Measurements from ENCODE around the gene PAX5.

The PAX5 gene

DNA sequence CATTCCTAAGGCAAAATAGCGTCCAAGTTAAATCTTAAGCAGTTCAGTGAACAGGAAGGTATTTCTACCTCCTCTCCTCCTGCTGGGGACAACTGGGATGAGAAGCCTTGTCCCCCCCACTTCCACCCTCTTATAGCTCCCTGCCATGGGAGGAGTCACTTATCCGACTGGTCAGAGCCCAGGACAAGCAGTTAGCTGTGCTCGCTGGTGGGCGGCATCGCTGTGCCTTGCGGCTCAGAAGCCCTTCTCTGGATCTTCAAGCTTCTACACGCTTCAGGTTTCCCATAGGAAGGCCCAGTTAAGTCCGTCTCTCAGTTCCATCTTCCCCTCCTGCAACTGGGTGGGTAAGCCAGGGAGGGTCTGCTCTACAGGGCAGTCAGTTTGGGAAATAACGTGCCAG, 77.2 kb downstream of the PAX5 start:
- no peak for DNase-seq

DNA sequence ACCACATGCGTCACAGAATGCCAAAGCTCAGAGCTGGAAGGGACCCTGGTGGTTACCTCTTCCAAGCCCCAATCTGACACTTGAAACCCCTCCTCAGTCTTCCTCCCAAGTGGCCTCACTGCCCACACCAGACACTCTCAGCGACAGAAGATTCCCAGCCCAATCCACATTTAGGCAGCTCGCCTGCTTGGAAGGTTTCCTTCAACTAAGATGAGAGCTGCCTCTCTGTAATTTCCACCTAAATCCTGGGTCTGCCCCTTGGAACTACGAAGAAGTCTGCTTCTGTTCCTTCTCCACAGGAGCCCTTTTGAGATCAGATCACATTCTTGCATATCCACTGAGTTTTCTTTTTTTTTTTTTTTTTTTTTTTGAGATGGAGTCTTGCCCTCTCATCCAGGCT, 83.7 kb downstream of the PAX5 start:
- no peak for DNase-seq

DNA sequence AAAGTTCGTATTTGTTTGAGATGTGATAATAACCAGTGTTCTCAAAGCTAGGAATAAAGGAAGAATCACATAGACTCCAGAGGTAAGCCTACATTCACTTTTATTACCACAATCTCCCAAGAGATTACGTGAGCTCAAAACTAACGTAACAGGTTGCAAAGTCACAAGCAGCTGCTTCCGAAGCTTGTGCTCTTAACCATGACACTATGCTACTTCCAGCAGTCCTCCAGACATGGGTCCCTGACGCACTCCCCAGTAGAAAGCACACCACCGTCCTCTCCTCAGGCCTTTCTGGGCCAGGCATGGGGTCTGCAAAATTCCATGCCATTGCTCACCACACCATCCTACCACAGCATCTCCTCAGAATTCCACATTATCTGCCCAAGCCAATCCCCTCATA, 84.6 kb downstream of the PAX5 start:
- no peak for DNase-seq

DNA sequence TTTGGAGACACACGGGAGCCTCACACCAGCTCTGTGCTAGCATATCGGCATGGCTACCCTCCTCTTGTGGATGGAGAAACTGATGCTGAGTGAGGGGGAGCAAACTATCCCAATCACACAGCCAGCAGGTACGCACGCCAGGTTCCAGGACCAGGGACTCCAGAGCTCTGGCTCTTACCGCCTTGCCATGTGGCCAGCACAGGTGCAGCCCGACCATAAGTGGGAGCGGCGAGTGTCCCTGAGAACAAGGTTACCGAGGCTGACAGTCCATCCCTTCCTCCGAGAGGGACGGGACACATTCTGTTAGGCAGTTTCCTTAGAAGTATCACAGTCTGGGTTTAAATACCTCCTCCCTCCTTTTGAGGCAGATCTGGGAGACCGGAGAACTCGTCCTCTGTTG, 86.0 kb downstream of the PAX5 start:
- DNase-seq, result no peak

DNA sequence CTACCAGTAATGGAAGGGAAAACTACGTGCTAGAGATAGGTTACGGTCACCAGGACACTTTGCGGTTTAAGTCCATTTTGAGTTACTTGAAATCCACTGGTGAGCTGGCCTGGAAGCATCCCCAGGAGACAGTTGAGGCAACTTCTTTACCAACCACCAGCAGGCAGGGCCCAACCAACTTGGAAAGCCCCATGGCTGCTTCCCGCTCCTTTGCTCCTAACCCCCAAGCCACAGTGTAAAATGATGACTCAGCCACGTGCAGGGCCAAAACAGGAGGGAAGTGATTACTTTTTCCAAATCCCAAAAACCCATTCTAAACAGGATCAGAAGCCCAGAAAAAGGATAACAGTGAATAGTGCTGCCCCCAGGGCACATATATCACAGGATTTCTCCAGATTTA, 87.4 kb downstream of the PAX5 start:
- no peak for DNase-seq

DNA sequence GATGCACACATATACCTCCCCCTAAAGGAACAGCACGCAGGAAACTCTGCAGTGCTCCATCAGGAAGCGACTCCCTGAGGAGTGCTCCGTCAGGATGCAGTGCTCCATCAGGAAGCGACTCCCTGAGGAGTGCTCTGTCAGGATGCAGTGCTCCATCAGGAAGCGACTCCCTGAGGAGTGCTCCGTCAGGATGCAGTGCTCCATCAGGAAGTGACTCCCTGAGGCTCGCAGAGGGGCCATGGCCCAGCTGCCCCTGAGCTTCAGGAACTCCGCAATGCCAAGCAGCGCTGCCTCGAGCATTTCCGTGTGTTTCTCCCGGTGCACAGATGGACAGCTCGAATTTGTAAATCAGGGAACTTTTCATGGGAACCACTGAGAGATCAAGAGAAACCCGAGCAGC, 88.1 kb downstream of the PAX5 start:
- no peak for DNase-seq

DNA sequence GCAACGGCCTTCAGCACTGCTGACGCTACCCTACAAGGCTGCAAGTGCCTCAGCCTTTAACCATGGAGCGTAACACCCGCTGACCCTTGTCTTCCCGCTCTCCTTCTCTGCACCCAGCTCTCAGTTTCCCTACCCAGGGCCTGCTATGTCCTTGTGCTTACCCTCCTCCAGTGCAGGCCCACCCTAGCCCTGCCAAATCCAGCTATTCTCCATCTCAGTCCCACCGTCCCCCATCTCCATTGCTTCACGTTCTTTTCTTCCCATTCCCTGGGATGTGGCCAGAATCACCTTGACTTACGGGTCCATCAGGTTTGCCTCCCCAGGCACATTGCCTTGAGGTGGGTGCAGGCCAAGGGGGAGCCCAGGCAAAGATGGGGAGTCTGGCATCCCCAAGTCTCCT, 91.2 kb downstream of the PAX5 start:
- no peak for DNase-seq

DNA sequence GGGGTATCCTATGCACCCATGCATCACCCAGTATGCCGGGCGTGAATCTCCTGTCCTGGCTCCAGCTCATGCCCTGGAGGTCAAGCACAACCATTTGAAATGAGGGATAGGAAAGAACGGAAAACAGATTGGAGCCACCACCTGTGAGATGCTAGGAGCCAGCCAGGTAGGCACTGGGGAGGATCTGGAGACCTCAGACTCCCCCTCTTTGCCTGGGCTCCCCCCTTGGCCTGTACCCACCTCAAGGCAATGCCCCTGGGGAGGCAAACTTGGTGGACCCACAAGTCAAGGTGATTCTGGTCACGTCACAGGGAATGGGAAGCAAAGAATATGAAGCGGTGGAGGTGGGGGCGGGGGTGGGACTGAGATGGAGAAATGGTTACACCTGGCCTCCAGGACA, 92.6 kb downstream of the PAX5 start:
- DNase-seq, result no peak

DNA sequence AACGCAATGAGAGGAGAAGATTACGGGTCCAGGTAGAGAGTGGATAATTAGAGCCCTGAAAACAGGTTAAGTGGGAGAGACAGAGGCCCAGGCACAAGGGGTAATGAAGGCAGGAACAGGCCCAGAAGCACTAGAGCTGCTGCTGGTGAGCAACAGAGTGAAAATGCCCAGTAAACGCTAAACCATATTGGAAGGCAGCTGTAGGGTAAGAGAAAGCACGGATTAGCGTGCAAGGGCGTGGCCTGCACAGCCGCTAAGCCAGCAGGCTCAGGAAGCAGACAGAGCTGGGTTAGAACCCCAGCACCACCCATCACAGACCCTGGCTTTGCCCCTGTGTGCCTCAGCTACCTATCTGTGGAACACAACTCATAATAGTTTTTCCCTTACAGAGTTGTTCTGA, 93.2 kb downstream of the PAX5 start:
- no peak for DNase-seq

DNA sequence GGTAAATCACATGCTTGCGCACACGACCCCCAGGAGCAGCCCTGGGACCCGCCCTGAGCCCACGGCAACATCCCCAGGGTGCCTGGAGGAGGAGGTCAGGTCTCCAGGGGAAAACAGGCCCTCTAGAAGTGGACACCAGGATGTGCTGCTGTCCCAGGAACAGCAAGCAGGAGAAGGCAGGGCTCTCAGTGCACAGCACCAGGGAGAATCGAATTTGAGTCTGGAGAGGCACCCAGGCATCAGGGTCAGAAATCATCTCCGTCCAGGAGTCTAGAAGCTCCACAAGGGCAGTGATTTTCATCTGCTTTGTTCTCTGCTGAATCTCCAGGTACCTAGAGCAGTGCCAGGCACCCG, 93.6 kb downstream of the PAX5 start:
- no peak for DNase-seq

DNA sequence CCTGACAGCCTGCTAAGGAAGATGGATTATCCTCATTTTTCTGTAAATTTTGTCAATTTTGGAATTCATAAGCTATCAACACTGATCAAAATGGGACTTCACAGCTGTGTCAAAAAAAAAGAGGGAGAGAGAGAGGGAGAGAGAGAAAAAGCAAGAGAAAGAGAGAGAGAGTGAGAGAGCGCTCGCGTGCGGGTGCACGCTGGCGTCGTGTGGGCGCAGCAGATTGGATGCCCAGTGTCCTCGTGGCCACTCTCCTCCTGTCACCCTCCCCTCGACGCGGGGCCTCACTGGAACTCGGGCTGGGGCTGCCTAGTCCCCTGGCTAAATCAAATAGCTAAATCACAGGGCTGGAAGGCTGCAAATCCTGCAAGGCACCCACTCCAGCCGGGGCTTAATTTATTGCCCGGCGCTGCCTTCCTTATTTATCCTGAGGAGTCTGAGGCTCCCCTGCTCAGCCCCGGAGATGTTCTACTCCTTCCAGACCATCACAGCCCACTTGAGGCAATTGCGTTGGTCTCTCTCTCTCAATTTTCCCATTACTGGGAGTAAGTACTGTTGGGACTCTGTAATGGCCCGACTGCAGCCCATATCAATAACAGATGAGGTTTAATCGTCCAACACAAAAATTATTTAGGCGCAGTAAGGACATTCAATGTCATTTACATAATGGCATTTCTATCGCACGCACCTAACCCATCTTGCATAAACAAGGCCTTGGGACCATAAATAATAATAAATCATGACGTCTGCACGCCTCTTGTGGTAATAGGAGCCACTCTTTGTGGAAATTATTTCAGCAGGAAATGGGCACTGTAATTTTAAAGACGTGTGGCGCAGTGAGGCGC, 94.2 kb downstream of the PAX5 start:
- no peak for DNase-seq

DNA sequence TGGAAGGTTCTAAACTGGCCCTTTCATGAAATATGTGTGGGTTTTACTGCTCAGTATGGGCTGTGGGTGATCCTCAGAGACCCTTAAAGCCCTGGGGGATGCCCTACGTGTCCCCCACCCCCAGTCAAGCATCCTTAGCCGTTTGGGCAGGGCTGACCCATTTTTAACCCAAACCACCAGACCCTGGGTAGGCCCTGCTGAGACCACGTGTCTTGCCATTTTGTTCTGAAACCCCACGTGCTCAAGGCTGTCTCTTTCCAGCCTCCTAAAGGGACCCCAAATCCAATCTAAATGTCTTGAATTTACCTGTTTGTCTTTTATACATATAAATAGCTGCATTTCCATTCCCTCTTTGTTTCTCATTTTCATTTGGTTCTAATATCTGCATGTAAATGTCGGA, 94.9 kb downstream of the PAX5 start:
- DNase-seq, result no peak

DNA sequence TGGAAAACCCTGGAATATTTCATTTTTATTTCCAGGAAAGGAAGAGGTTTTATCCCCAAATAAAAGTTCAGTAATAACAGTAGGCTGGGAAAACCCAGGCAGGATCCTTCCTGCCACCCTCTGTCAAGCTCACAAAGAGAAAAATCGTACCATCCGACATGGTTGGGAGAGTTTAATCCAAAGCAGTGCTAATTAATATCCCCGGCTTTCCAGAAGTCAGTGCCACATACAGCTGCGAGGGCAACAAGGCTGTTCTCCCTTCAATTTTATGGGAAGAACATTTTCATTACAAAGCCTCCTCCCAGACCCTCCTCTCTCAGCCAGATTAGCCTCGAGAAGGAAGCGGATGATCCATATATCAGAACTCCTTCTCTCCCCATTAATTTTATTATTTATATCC, 95.5 kb downstream of the PAX5 start:
- DNase-seq, result no peak

DNA sequence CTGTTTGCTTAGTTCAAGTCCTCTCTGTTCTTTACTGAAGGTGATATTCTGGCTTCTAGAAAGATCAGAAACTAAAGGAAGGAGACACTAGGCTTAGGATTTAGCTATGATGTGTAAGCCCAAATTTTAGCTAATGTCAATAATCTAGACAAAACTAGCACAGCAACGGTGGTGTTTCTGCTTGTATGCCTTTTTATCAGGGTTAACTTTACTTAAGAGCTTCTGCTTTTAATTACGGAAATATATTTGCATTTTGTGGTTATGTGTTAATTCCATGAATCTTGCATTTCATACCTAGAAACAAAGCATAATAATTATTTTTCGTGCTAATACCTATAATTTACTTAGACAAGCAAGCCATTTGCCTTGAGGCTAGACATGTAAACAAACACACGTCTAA, 96.1 kb downstream of the PAX5 start:
- DNase-seq, result no peak

DNA sequence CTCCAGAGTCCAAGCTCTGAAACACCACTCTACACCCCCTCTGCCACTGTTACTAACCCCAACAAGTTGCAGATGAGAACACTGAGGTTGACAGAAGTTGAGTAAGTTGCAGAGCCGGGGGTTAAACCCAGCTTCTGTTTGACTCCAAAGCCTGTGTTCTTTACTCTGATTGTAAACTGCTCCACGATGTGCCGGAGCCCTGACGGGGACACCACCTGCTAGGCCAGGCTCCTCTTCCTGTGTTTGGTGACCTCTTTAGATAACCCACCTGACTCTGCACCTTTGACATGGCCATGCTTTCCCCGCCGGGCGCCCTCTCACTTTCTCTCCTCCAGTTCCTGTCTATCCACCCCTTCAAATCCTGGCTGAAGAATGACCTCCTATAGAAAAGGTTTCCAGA, 96.7 kb downstream of the PAX5 start:
- no peak for DNase-seq

DNA sequence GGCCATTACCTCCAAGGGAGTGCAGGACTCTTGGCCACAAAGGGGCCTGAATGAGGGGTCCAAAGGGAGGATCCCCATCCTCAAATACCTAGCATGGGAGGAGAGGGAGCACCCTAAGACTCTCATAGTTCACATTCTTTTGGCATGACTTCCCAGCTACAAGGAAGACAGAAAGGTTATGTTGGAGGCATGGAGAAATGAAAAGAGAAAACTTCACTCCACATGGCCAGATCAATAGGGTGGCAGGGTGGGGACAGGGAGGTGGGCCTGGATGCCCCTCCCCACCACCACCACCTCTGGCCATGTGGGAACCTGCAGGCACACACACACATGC, 97.6 kb downstream of the PAX5 start:
- no peak for DNase-seq

DNA sequence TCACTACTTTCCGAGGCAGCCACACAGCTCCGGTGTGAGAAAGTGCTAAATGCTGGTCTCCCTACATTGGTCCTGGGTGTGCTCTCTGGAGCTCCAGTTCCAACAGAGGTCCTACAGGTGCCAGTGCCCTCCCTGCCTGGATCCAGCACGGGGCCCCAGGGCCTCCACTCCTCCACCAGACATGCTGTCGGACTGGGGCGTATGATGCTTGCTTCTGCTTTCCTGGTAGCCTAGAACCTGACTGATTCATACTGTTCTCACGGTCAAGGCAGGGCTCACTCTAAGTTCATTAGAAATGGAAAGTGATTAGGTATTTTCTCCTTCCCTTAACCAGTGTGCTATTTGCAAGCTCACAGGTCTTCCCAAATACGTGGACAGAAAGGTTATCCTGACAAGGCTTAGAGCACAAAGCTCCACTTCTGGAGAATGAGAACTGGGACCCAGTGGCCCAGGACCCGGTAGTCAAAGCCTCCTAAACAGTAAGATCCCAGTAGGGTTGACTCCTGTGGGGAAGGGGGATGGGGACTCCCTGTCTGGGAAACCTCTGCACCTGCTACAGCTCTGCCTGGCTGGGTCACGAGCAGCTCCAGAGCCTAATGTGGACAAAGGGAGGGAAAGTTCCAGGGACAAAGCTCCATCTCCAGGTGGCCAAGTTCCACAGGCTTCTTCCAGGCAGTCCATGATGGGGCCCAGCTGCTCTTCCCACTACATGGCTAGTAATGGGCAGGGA, 98.1 kb downstream of the PAX5 start:
- DNase-seq, result no peak

DNA sequence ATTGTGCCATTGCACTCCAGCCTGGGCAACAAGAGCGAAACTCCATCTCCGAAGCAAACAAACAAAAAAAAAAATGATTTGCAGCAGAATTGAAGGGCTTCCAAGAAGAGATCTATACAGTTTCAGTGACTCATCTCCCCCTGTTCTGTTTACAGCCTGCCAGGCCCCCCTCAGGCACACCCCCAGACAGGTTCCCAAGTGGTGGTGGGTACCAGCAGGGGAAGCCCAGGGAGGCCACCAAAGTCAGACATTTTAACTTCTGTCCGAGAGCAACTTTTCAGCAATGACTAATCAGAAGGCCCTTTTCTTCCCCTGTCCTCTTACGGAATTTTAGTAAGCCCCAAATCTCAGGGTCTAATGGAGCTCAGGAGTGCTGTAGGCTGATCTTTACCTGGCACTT, 98.7 kb downstream of the PAX5 start:
- no peak for DNase-seq

DNA sequence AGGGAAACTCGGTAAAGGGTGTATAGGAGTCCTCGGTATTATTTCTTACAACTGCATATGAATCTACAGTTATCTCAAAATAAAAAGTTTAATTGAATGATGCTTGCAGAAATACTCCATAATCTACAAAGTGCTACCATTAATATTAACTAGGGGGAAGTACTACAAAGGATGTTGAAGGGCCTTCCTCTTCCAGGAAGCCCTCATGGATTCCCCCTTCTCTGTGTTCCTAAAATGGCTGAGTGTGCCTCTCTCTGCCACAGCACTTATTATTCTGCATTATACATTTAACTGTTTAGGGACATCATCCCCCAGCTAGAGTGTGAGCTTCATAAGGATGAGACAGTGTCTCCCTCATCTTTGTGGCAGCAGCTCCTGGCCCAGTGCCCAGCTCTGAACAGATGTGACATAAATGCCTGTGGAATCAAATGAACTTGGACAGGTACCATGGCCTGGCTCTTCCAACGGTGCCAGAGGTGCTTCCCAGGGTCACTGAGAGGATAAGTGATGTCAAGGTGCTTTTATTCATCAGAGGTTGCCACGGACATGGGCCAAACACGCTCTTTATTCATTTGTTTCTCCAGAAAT, 99.5 kb downstream of the PAX5 start:
- DNase-seq, result no peak

DNA sequence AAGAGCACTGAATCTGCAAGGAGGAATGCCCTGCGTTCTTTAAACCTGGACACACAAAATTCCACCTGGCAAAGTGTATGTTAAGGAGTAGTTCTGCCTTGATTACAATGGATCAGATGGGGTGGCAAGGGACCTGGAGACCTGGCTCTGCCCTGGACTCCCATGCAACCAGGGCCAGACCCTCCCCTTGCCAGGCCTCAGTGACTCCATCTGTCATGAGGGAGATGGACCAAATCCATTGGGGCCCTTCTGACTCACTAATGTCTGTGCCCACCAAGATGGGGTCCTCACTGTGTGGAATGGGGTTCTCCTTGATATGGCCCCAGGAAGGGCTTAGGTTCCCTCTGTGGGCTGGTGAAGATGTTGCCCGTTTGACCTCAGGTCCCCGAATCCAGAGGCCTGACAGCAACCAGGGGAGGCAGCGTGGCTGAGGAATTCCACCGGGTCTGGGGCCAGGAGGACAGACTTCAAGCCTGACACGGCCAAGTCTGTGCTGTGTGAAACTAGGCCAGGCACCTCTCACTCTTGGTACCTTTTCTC, 100.3 kb downstream of the PAX5 start:
- no peak for DNase-seq

DNA sequence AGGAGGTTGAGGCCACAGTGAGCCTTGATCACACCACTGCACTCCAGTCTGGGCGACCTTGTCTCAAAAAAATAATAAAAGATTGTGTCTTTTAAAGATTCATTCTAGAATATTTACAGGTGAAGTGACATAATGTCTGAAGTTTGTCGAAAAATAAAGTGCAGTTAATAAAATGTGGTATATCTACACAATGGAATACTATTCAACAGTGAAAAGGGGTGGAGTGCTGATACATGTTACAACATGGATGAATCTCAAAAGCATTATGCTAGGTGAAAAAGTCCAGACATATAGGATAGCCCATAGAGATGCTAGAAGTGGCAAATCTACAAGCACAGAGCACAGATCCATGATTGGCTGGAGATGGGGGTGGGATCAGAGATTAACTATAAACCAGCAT, 101.9 kb downstream of the PAX5 start:
- DNase-seq, result no peak

DNA sequence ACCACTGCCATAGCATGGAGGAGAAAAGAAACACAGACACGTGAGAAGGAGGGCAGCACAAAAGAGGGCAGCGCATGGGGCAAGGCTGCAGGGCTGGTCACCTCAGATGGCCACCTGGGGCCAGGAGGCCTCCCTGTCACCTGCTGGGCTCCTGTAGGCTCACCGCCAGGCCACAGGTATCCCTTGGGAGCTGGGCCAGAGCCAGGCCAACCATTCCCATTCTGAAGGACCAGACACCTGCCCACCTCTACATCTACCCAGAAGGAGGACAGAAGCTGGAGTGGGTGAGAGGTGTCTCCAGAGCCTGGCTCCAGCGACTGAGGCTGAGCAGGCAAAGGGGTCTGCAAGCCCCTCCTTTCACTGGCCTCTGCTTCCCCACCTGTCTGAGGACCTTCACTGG, 103.1 kb downstream of the PAX5 start:
- no peak for DNase-seq

DNA sequence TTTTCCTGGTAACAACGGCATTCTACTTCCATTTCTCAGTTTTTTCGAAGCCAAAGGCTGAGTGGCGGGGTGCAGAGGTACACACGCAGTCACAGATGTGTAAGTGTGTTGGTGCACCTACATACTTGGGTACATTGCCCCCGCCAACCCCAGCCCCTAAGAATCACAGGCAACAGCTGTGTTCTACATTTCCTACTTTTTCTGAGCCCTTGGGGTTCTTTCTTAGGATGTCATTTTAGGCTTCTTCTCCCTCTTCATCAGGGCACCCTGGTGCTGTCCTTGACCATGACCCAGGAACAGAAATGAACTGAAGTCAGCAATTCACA, 104.8 kb downstream of the PAX5 start:
- no peak for DNase-seq

DNA sequence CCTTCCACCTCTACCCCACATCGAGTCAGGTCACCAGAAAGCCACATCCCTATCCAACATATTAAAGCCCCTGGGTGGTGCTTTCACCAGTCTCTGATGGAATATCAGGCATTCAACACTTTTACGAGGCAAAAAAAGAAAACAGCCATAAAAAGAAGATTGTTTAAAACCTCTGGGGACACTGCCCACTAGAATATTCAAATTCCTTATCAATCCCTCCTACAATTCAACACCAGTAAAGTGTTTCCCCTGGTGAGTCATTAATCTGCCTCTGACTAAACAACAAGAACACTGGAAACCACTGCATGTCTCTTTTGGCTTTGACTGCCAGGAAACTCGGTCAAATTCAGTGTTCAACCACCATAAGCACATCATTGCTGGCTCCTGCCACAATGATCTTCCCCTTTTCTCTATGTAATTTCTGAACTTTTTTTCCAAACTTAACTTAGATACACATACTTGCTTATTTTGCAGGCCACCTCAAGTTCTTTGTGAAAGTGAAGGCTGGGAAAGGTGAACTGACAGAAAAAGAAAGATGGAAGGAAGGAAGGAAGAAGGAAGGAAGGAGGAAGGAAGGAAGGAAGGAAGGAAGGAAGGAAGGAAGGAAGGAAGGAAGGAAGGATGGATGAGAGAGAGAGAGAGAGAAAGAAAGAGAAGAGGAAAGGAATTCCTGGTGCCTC, 105.3 kb downstream of the PAX5 start:
- no peak for DNase-seq
